ENCODE data around the gene TMEM131.

Gene TMEM131

GRCh38 chr2:98016908-98017670 lies 21.3 kb upstream of the TMEM131 start:
- DNase-seq, result no peak

GRCh38 chr2:98015671-98016070 lies 19.9 kb upstream of the TMEM131 start:
- no peak for DNase-seq

- DNase-seq, result no peak
These were observed 18.6 kb upstream of the TMEM131 start for GRCh38 chr2:98014379-98014778.

GRCh38 chr2:98013407-98014042 lies 17.8 kb upstream of the TMEM131 start:
- DNase-seq, result no peak

GRCh38 chr2:98012561-98012991 lies 16.8 kb upstream of the TMEM131 start:
- no peak for DNase-seq

GRCh38 chr2:98009887-98010760 lies 14.4 kb upstream of the TMEM131 start:
- DNase-seq, result no peak

- no peak for DNase-seq
These were observed 12.7 kb upstream of the TMEM131 start for GRCh38 chr2:98008415-98008814.

GRCh38 chr2:98006378-98006777 lies 10.6 kb upstream of the TMEM131 start:
- no peak for DNase-seq

GRCh38 chr2:98004613-98005012 lies 8.9 kb upstream of the TMEM131 start:
- no peak for DNase-seq

- no peak for DNase-seq
These were observed 8.3 kb upstream of the TMEM131 start for GRCh38 chr2:98004047-98004446.

- no peak for DNase-seq
These were observed 3.8 kb upstream of the TMEM131 start for GRCh38 chr2:97999536-97999935.

GRCh38 chr2:97998431-97999005 lies 2.8 kb upstream of the TMEM131 start:
- DNase-seq, result no peak

- DNase-seq, result no peak
These were observed 2.1 kb upstream of the TMEM131 start for GRCh38 chr2:97997784-97998392.

- no peak for DNase-seq
These were observed 931 bp upstream of the TMEM131 start for GRCh38 chr2:97996679-97997078.

GRCh38 chr2:97995026-97995733 lies 568 bp downstream of the TMEM131 start:
- DNase-seq, result no peak

GRCh38 chr2:97994476-97994875 lies 1.3 kb downstream of the TMEM131 start:
- DNase-seq, result no peak

GRCh38 chr2:97993926-97994325 lies 1.8 kb downstream of the TMEM131 start:
- no peak for DNase-seq

- DNase-seq, result no peak
These were observed 2.6 kb downstream of the TMEM131 start for GRCh38 chr2:97992836-97993825.

GRCh38 chr2:97991081-97991856 lies 4.5 kb downstream of the TMEM131 start:
- DNase-seq, result no peak

GRCh38 chr2:97988722-97989121 lies 7.0 kb downstream of the TMEM131 start:
- no peak for DNase-seq

Data from NCI-H446 (cell line).